ENCODE data around the gene GREB1.

The GREB1 gene

GRCh38 chr2:11537951-11538350 lies 4.1 kb downstream of the GREB1 start:
- DNase-seq (ENCODE audit: low spot score), result no peak

- no peak for DNase-seq (ENCODE audit: low spot score)
Measured at GRCh38 chr2:11539317-11540147, 5.7 kb downstream of the GREB1 start.

GRCh38 chr2:11540148-11540995 lies 6.5 kb downstream of the GREB1 start:
- no peak for DNase-seq (ENCODE audit: low spot score)

GRCh38 chr2:11540996-11541692 lies 7.3 kb downstream of the GREB1 start:
- DNase-seq (ENCODE audit: low spot score), result no peak

- DNase-seq (ENCODE audit: low spot score), result no peak
Measured at GRCh38 chr2:11541693-11542274, 7.9 kb downstream of the GREB1 start.

GRCh38 chr2:11542275-11542819 lies 8.5 kb downstream of the GREB1 start:
- no peak for DNase-seq (ENCODE audit: low spot score)

- DNase-seq (ENCODE audit: low spot score), result no peak
Measured at GRCh38 chr2:11543337-11544216, 9.7 kb downstream of the GREB1 start.

- no peak for DNase-seq (ENCODE audit: low spot score)
Measured at GRCh38 chr2:11546072-11546471, 12.2 kb downstream of the GREB1 start.

- no peak for DNase-seq (ENCODE audit: low spot score)
Measured at GRCh38 chr2:11547912-11548497, 14.2 kb downstream of the GREB1 start.

- DNase-seq (ENCODE audit: low spot score), result no peak
Measured at GRCh38 chr2:11550302-11550701, 16.5 kb downstream of the GREB1 start.

GRCh38 chr2:11550901-11551568 lies 17.2 kb downstream of the GREB1 start:
- DNase-seq (ENCODE audit: low spot score), result no peak

- DNase-seq (ENCODE audit: low spot score), result no peak
Measured at GRCh38 chr2:11551569-11552259, 17.9 kb downstream of the GREB1 start.

- DNase-seq (ENCODE audit: low spot score), result no peak
Measured at GRCh38 chr2:11552260-11552638, 18.4 kb downstream of the GREB1 start.

- DNase-seq (ENCODE audit: low spot score), result no peak
Measured at GRCh38 chr2:11553661-11554398, 20.0 kb downstream of the GREB1 start.

GRCh38 chr2:11554399-11554716 lies 20.5 kb downstream of the GREB1 start:
- no peak for DNase-seq (ENCODE audit: low spot score)

GRCh38 chr2:11556101-11556806 lies 22.4 kb downstream of the GREB1 start:
- DNase-seq (ENCODE audit: low spot score), result no peak

GRCh38 chr2:11558214-11558886 lies 24.5 kb downstream of the GREB1 start:
- DNase-seq (ENCODE audit: low spot score), result no peak
